Astrocyte (in vitro differentiated cells and primary cell): ENCODE data around the gene LRIG2.

Experiments
- CTCF ChIP-seq: IDR thresholded peaks from 2 replicates; pipeline ENCODE4 v1.5.1; 2011; ENCODE audit warnings: low read depth, mild to moderate bottlenecking, inconsistent platforms, low read length, moderate library complexity; ENCODE audit not compliant: insufficient read depth
- EZH2 ChIP-seq: IDR thresholded peaks from 2 replicates; pipeline ENCODE4 v1.6.1; 2012; ENCODE audit warnings: mild to moderate bottlenecking, low read length, inconsistent platforms; ENCODE audit not compliant: insufficient read depth

GRCh38 chr1:113170519-113170918 is 97.5 kb downstream of the LRIG2 start:
- no peak for TF ChIP-seq CTCF
- TF ChIP-seq EZH2: no peak
